Aorta (tissue), 5 donors: Measurements from ENCODE around the gene SPACA7. TPM values are rescaled to one million over a fixed set of nuclear protein-coding genes. Genes with fewer than 3 reads are reported as not detected.

ENCODE experiments used
- ATAC-seq: fragments of 200-7000 bp; cut with Tn5 transposase; one replicate; pipeline ENCODE4 v1.9.1; 2022; ENCODE audit warnings: moderate library complexity; ENCODE audit not compliant: low FRiP score
- DNase-seq, 2 donors: peaks; one replicate each; pipeline ENCODE4 v3.0.0-alpha.2; 2020
- H3K27ac ChIP-seq, 2 donors: one replicate each; pipeline ENCODE4 v1.5.1; 2013; ENCODE audit warnings: low read length in 2 of 2, mild to moderate bottlenecking in 2 of 2, moderate library complexity in 2 of 2, control low read depth in 1 of 2, inconsistent platforms in 1 of 2, low read depth in 1 of 2
- H3K27me3 ChIP-seq, 2 donors: one replicate each; pipeline ENCODE4 v1.6.1; 2013; ENCODE audit warnings: control low read depth in 1 of 2, low read length in 1 of 2, mild to moderate bottlenecking in 1 of 2, moderate library complexity in 1 of 2; ENCODE audit not compliant: insufficient read depth in 2 of 2, control insufficient read depth in 1 of 2
- H3K36me3 ChIP-seq, 2 donors: one replicate each; pipeline ENCODE4 v1.6.1; 2013; ENCODE audit warnings: control low read depth in 1 of 2, low read length in 1 of 2, mild to moderate bottlenecking in 1 of 2; ENCODE audit not compliant: insufficient read depth in 2 of 2, control insufficient read depth in 1 of 2
- H3K4me1 ChIP-seq, 2 donors: one replicate each; pipeline ENCODE4 v1.6.1; 2013; ENCODE audit warnings: low read length in 2 of 2, control low read depth in 1 of 2, mild to moderate bottlenecking in 1 of 2, moderate library complexity in 1 of 2; ENCODE audit not compliant: insufficient read depth in 2 of 2, control insufficient read depth in 1 of 2
- H3K4me3 ChIP-seq, 2 donors: one replicate each; pipeline ENCODE4 v1.5.1; 2013; ENCODE audit warnings: low read length in 2 of 2, control low read depth in 1 of 2, mild to moderate bottlenecking in 1 of 2
- H3K9me3 ChIP-seq: one replicate; pipeline ENCODE4 v1.6.1; 2013; ENCODE audit warnings: mild to moderate bottlenecking, low read length; ENCODE audit not compliant: control insufficient read depth
- WGBS, 2 donors: extraction: QIAGEN DNeasy Blood & Tissue Kit; methylation state at CpG; one replicate each; pipeline ENCODE4 v1.1.7; 2013; 5-methylcytosine and 5-hydroxymethylcytosine counted together
- intact Hi-C, 2 donors: fragments of 100-400 bp; cut with DNase I; formaldehyde crosslinking; loops; one replicate each; pipeline versions ENCODE4 v1.14.2 to v1.15.0; 2022
- polyA plus RNA-seq, 2 donors: library from polyadenylated mRNA; stranded (reverse); fragments of 200-250 nt; gene quantifications; one replicate each; pipeline ENCODE4 v1.2.3, GENCODE V29; 2013
- total RNA-seq, 2 donors: library from RNA; stranded (reverse); fragmentation: NEBNext Ultra II Directional; extraction: Animal tissue kit (Norgen Biotek cat#: 25700); gene quantifications; one replicate each; pipeline ENCODE4 v1.2.1, GENCODE V29; 2021
- donor health status: healthy with polysubstance abuse.
- donor health status: Bipolar disorder and iron deficiency.
- donor health status: DM: no; HTN: no; CAD: no.
- donor health status: DM: no; HTN: no; CAD: no.
- donor health status: DM: yes; HTN: yes; CAD: no.

The SPACA7 gene
- total and polyA plus RNA-seq, 4 donors: 0.45 TPM; not detected in 3

GRCh38 chr13:112450118-112450903, 74.2 kb downstream of the SPACA7 start:
- intact Hi-C loops: no loop called here
- H3K36me3 ChIP-seq: no peaks in the 10 kb centered on the region
- no peaks in the 10 kb centered on the region for H3K27me3 ChIP-seq
- no peak overlapping the region for H3K27ac ChIP-seq
- no peaks in the 10 kb centered on the region for H3K4me1 ChIP-seq
- DNase-seq (no peak), ATAC-seq (no peak)
- H3K4me3 ChIP-seq: no peak overlapping the region
- 71 to 75% methylated on average over 21 of the region's 23 CpGs for WGBS, 2 donors
- H3K9me3 ChIP-seq: no peaks in the 10 kb centered on the region

- Histone ChIP-seq H3K9me3 (no peaks in the 10 kb centered on the region), H3K36me3 (no peaks in the 10 kb centered on the region), H3K4me1 (no peaks in the 10 kb centered on the region), H3K4me3 (no peak overlapping the region), H3K27ac (no peak overlapping the region), H3K27me3 (no peaks in the 10 kb centered on the region)
- intact Hi-C loops: no loop called here
- DNase-seq: no peak
- 25 to 30% methylated on average over 9 of the region's 9 CpGs for WGBS, 2 donors
- ATAC-seq: no peak
Observed at GRCh38 chr13:112450904-112451240, 74.7 kb downstream of the SPACA7 start.

GRCh38 chr13:112451512-112452379, 75.6 kb downstream of the SPACA7 start:
- Histone ChIP-seq H3K9me3 (no peaks in the 10 kb centered on the region), H3K27ac (no peak overlapping the region), H3K36me3 (no peaks in the 10 kb centered on the region), H3K4me3 (no peak overlapping the region), H3K27me3 (no peaks in the 10 kb centered on the region), H3K4me1 (no peaks in the 10 kb centered on the region)
- 88 to 92% methylated on average over 41 to 43 of the region's 43 CpGs for WGBS, 2 donors
- intact Hi-C loops: no loop called here
- ATAC-seq (peak; percentile 3), DNase-seq (no peak)

- Histone ChIP-seq H3K27ac (no peak overlapping the region), H3K36me3 (no peaks in the 10 kb centered on the region), H3K27me3 (no peaks in the 10 kb centered on the region), H3K9me3 (no peaks in the 10 kb centered on the region), H3K4me1 (no peaks in the 10 kb centered on the region), H3K4me3 (no peak overlapping the region)
- DNase-seq (no peak), ATAC-seq (no peak)
- WGBS, 2 donors: 85 to 92% methylated on average over 36 of the region's 36 CpGs
- intact Hi-C loops: no loop called here
Observed at GRCh38 chr13:112452380-112453206, 76.4 kb downstream of the SPACA7 start.

GRCh38 chr13:112453207-112453829, 77.2 kb downstream of the SPACA7 start:
- 90 to 91% methylated on average over 32 of the region's 32 CpGs for WGBS, 2 donors
- Histone ChIP-seq H3K27ac (no peak overlapping the region), H3K36me3 (no peaks in the 10 kb centered on the region), H3K4me3 (no peak overlapping the region), H3K27me3 (no peaks in the 10 kb centered on the region), H3K4me1 (no peaks in the 10 kb centered on the region), H3K9me3 (no peaks in the 10 kb centered on the region)
- no peak for DNase-seq
- intact Hi-C loops: no loop called here
- no peak for ATAC-seq

GRCh38 chr13:112453874-112454647, 77.9 kb downstream of the SPACA7 start:
- H3K27ac ChIP-seq: no peak overlapping the region
- H3K9me3 ChIP-seq: no peaks in the 10 kb centered on the region
- no peak overlapping the region for H3K4me3 ChIP-seq
- no peaks in the 10 kb centered on the region for H3K36me3 ChIP-seq
- H3K4me1 ChIP-seq: no peaks in the 10 kb centered on the region
- intact Hi-C loops: no loop called here
- DNase-seq: no peak
- 83% methylated on average over 30 of the region's 30 CpGs for WGBS, 2 donors
- ATAC-seq: no peak
- H3K27me3 ChIP-seq: no peaks in the 10 kb centered on the region

GRCh38 chr13:112454648-112455334, 78.6 kb downstream of the SPACA7 start:
- no peak for ATAC-seq
- intact Hi-C loops: no loop called here
- H3K4me3 ChIP-seq: no peak overlapping the region
- H3K27me3 ChIP-seq: no peaks in the 10 kb centered on the region
- no peaks in the 10 kb centered on the region for H3K9me3 ChIP-seq
- no peaks in the 10 kb centered on the region for H3K4me1 ChIP-seq
- H3K36me3 ChIP-seq: no peaks in the 10 kb centered on the region
- WGBS, 2 donors: 76 to 78% methylated on average over 15 to 16 of the region's 16 CpGs
- DNase-seq: no peak
- no peak overlapping the region for H3K27ac ChIP-seq
